Heart left ventricle (tissue), 13 donors: ENCODE measurements around the gene HHIP.

Experiments
- CTCF ChIP-seq, 12 donors: fragments of 200-600 bp; sonication (generic) in 4 of 12; IDR thresholded peaks; one replicate each; pipeline versions ENCODE4 v1.5.0 to v1.8.0; 2018 to 2022; ENCODE audit warnings: antibody characterized with exemption in 12 of 12, mild to moderate bottlenecking in 5 of 12
- POLR2A ChIP-seq, 2 donors: fragments of 450-650 bp; IDR thresholded peaks; one replicate each; pipeline ENCODE4 v1.6.1; 2017; ENCODE audit warnings: antibody characterized with exemption in 2 of 2, mild to moderate bottlenecking in 2 of 2, moderate library complexity in 2 of 2
- donor health status: ischemic (EF 13 %, LVEDD 7.1; RV severe dilation, severe dysfunction).
- donor health status: DM: no; HTN: yes; CAD: no.
- donor health status: DM: no; HTN: no; CAD: no.
- donor health status: ischemic (EF 25% LVEDD 6.9; RV normal size, moderate dysfunction).
- donor health status: ischemic (EF 25% LVEDD 5.7; RV mildly dilated, moderate dysfunction).
- donor health status: ischemic (EF 35%, LVEDD 5.7; RV mildly dilated, moderate dysfunction).
- donor health status: nonischemic (EF 11% LVEDD 7.7; RV severe dilation, severe dysfunction).
- donor health status: DM: yes; HTN: yes; CAD: no.
- donor health status: PGD.
- donor health status: ischemic (EF 29% LVEDD 5.4; RV normal size, mild dysfunction).
- donor health status: nonischemic (EF 23%, LVEDD 6.1; RV moderate dilation, normal function).

DNA sequence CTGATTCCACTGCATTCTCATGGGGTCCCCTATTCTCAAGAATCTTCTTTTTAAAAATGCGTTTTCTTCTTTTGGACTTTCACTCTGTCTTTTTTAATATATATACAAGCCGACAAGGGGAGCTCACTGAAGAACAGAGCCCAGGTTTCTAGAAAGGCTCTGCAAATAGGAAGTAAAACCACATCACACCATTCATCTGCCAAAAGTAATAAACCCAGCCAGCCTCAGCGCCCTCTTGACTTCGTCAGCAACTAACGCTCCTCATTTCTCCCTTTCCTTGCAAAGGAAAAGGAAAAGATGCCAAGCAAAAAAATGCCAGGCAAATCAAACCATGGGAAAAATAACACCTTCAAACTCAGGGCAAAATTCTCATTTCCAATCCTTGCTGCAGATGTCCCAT lies 136.4 kb downstream of the HHIP start:
- TF ChIP-seq CTCF (IDR thresholded peaks at IDR 0.05) (no peak), POLR2A (IDR thresholded peaks at IDR 0.05) (no peak)
